Activated naive CD8-positive, alpha-beta T cell treated with anti-CD3 and anti-CD28 coated beads, Interleukin-2, amount 10 ng/mL, durations not matched to agents 7 days and 5 days (primary cell): ENCODE data around the gene EHD2. TPM values are rescaled to one million over a fixed set of nuclear protein-coding genes. Genes with fewer than 3 reads are reported as not detected.
"Not testable (repeated sequence)": the region's sequence is repeated elsewhere in the genome, so short reads cannot be mapped to it uniquely, and the experiment has no call there.

ENCODE experiments used
- ATAC-seq: fragments of 150-1000 bp; cut with Tn5 transposase; one replicate; pipeline ENCODE4 v1.10.0; 2021; ENCODE audit warnings: low read depth, moderate library complexity
- POLR2A ChIA-PET: fragments of 350-600 bp; sonication (Branson Sonifier 250); formaldehyde crosslinking; loops from one replicate; lab custom pipeline; 2021; ENCODE audit warnings: antibody characterized with exemption; lab: Charles Lee
- DNase-seq: peaks from one replicate; pipeline ENCODE4 v3.0.0; 2021
- H3K27ac Mint-ChIP-seq: one replicate; pipeline ENCODE4 v1.8.0; 2022; ENCODE audit warnings: mild to moderate bottlenecking, mixed read lengths
- H3K27me3 Mint-ChIP-seq: one replicate; pipeline ENCODE4 v1.8.0; 2022; ENCODE audit warnings: mild to moderate bottlenecking, moderate library complexity, mixed read lengths
- H3K36me3 Mint-ChIP-seq: one replicate; pipeline ENCODE4 v1.8.0; 2021; ENCODE audit warnings: mild to moderate bottlenecking, mixed read lengths
- H3K4me1 Mint-ChIP-seq: one replicate; pipeline ENCODE4 v1.8.0; 2021; ENCODE audit warnings: mixed read lengths
- H3K4me3 Mint-ChIP-seq: one replicate; pipeline ENCODE4 v1.8.0; 2022; ENCODE audit warnings: mild to moderate bottlenecking, moderate library complexity, mixed read lengths
- H3K9me3 Mint-ChIP-seq: one replicate; pipeline ENCODE4 v1.8.0; 2021; ENCODE audit warnings: mixed read lengths
- total RNA-seq, 2 experiments: library from RNA; stranded (reverse); gene quantifications; one replicate each; pipeline ENCODE4 v1.2.3, GENCODE V29; 2021

Gene EHD2
- total RNA-seq, 2 experiments from 2014 or later = 0.22 to 0.23 TPM

DNA sequence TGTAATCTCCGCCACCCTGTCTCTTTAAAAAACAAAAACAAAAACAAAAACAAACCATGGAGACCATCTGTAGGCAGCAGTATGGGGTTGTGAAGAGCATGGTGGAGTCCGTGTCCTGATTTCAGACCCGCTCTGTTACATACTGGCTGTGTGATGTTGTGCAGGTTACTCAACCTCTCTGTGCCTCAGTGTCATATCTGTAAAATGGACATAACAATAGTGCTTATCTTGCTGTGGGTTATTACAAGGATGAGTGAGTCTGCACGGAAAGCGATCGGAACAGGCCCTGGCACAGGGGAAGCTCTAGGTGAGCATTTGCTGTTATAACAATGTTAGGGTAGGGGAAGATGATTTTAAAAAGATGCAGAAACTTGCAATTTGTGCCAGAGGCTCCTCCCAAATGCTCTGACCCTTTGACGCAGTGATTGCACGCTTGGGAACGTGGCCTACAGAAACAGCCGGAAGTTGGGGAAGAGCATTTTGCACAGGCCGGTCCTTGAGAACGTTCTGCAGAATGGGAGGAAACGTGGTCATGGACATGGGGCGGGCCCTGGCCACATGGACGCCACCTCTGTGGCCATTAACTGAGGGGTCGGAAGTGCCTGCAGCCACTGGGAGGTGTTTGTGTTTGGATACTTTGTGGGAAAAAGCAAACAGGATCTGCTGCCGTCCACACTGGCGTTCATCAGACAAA, 49.5 kb downstream of the EHD2 start:
- POLR2A ChIA-PET = interaction anchor here (0.6 kb wide), 1 partner anchor 14 kb away, joined by 3 read pairs; no protein-coding TSS in a partner anchor
- Mint-ChIP-seq H3K36me3 (peaks cover 12% of the 10 kb centered on the region), H3K4me1 (peaks cover 4% of the 10 kb centered on the region), H3K4me3 (no peak overlapping the region), H3K27ac (no peak overlapping the region), H3K27me3 (no peaks in the 10 kb centered on the region), H3K9me3 (no peaks in the 10 kb centered on the region)
- DNase-seq (no peak), ATAC-seq (no peak)

DNA sequence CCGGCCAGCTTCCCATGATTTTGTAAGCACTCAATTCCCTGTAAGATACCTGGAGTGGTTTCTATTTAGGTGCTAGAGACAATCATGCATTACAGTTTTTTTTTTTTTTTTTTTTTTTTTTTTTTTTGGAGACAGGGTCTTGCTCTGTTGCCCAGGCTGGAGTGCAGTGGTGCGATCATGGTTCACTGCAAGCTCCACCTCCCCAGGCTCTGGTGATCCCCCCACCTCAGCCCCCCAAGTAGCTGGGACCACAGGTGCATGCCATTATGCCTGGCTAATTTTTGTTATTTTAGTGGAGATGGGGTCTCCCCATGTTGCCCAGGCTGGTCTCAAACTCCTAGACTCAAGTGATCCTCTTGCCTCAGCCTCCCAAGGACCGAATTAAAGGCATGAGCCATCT, 51.5 kb downstream of the EHD2 start:
- H3K36me3 Mint-ChIP-seq, H3K27me3 Mint-ChIP-seq, POLR2A ChIA-PET, DNase-seq, H3K27ac Mint-ChIP-seq, ATAC-seq, H3K9me3 Mint-ChIP-seq, H3K4me1 Mint-ChIP-seq, H3K4me3 Mint-ChIP-seq: not testable (repeated sequence)

DNA sequence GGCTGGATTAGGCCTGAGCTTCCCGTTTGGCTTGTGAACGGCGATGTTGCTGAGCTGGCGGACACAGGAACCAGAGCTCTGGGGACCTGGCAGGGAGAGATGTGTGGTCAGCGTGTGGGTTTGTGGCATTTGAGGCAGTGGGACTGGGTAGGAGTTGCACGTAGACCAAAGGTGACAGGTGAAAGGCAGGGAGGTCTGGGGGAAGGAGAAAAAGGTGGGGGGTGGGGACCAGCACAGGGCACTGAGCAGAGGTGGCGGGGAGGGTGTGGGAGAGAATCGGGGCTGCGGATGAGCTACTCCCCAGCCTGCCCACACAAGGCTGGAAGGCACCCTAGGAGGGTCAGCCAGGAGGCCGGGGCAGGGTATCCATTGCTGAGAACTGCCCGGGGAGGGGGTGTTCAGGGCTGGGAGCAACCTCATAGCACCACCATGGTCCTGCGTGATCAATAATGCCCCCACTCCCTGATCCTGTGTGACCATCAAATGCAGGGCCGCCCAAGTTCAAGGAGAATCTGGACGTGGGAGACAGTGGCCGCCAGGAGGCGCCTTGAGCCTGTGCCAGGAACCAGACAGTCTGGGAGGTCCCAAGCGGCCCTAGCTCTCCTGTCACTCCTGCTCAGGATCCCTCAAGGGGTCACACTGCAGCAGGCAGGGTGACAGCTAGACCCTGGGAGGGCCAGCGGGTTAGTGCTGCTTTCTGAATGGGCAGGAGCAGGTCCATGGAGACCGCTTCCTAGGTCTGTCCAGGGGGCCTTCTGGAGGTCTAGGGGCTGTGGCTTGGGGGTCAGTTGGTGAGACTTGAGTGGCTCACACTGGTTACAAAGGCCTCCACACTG, 52.5 kb downstream of the EHD2 start:
- Mint-ChIP-seq H3K36me3 (peaks cover 3% of the 10 kb centered on the region), H3K4me1 (peaks cover 5% of the 10 kb centered on the region), H3K4me3 (no peak overlapping the region), H3K27ac (no peak overlapping the region), H3K9me3 (no peaks in the 10 kb centered on the region), H3K27me3 (no peaks in the 10 kb centered on the region)
- POLR2A ChIA-PET = no interaction called here
- ATAC-seq (peak; percentile 56), DNase-seq (peak; percentile 60)

DNA sequence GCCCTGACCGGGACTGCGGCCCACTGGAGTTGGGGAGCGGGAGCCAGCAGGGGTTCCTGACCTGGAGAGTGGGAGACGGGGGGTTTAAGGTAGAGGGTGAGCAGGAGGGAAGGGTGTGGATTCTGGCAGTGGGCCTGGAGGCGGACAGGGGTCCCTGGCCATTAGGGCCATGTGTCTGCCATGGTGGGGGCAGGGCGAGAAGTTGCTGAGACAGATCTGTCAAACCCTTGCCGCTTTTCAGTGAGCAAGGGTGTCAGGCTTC, 53.1 kb downstream of the EHD2 start:
- POLR2A ChIA-PET = no interaction called here
- Mint-ChIP-seq H3K27ac (no peak overlapping the region), H3K27me3 (no peaks in the 10 kb centered on the region), H3K4me1 (peaks cover 5% of the 10 kb centered on the region), H3K9me3 (no peaks in the 10 kb centered on the region), H3K4me3 (no peak overlapping the region), H3K36me3 (peaks cover 3% of the 10 kb centered on the region)
- DNase-seq (no peak), ATAC-seq (no peak)

DNA sequence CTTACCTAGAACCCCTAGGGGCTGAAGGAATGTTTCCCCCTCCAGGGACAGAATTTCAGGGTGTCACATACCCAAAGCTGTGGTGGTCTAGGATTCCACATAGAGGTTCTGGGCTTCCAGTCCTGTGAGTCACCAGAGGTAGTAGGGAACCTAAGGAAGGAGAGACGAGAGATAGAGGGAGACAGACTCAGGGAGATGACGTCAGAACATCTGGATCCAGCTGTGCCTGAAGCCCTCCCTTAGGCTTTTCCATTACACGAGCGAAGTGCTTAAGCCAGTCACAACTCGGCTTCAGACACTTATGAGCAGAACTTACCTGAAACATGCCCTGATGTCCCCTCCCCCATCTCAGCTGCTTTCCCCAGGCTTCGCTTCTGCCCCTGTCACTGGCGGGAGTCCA, 53.4 kb downstream of the EHD2 start:
- no peaks in the 10 kb centered on the region for H3K9me3 Mint-ChIP-seq
- DNase-seq = no peak
- no peak overlapping the region for H3K27ac Mint-ChIP-seq
- H3K36me3 Mint-ChIP-seq = peaks cover 3% of the 10 kb centered on the region
- H3K4me1 Mint-ChIP-seq = peaks cover 5% of the 10 kb centered on the region
- POLR2A ChIA-PET = no interaction called here
- H3K27me3 Mint-ChIP-seq = no peaks in the 10 kb centered on the region
- no peak overlapping the region for H3K4me3 Mint-ChIP-seq
- no peak for ATAC-seq

DNA sequence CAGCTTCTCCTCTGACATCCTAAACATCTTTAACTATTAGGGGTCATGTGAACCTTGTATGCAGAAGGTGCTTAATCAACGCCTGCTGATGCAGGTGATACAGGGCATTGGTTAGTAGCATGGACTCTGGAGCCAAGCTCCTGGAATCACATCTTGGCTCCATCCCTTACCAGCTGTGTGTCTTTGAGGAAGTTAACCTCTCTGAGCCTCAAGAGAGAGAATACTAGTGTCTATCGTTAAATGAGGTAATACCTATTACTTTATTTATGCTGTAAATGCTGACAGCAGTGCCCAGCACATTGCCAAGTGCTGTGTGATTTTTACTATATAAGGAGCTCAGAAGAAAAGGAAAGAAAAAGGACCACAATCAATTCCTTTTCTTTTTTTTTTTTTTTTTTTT, 54.1 kb downstream of the EHD2 start:
- H3K4me3 Mint-ChIP-seq = no peak overlapping the region
- H3K36me3 Mint-ChIP-seq = peaks cover 3% of the 10 kb centered on the region
- no peak overlapping the region for H3K27ac Mint-ChIP-seq
- ATAC-seq (no peak), DNase-seq (no peak)
- peaks cover 5% of the 10 kb centered on the region for H3K4me1 Mint-ChIP-seq
- POLR2A ChIA-PET = no interaction called here
- H3K9me3 Mint-ChIP-seq = no peaks in the 10 kb centered on the region
- H3K27me3 Mint-ChIP-seq = no peaks in the 10 kb centered on the region

DNA sequence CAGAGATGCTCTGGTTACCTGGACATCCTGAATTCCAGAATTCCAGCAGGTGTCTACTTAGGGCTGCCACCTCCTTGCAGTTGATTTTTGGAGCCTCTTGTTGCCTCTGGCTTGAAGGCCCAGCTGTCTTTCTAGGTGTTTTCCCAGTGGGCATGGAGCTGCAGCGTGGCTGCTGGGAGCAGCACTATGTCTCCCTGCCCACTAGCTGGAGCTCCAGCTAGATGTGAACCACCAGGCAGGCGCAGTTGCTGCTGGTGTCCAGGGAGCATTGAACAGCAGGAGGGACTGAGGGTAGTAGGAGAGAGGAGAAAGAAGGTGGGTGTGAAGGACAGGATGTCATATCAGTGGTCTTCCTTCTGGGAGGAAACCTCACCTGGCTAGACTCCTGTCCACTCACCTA, 55.4 kb downstream of the EHD2 start:
- no peak overlapping the region for H3K27ac Mint-ChIP-seq
- H3K27me3 Mint-ChIP-seq = no peaks in the 10 kb centered on the region
- H3K9me3 Mint-ChIP-seq = no peaks in the 10 kb centered on the region
- no peak for DNase-seq
- POLR2A ChIA-PET = no interaction called here
- no peak for ATAC-seq
- H3K4me3 Mint-ChIP-seq = no peak overlapping the region
- H3K4me1 Mint-ChIP-seq = peaks cover 5% of the 10 kb centered on the region
- H3K36me3 Mint-ChIP-seq = peaks cover 3% of the 10 kb centered on the region

DNA sequence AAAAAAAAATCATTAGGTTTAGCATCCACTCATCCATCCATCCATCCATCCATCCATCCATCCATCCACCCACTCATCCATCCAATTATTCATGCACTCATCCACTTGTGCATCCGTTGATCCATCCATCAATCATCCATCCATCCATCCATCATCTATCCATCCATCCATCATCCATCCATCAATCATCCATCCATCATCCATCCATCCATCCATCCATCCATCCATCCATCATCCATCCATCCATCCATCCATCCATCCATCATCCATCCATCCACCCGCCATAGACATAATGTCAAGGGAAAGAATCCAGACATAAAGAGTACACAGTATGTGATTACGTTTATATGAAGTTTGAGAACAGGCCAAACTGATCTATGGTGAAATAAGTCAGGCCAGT, 56.3 kb downstream of the EHD2 start:
- Mint-ChIP-seq H3K27ac (no peak overlapping the region), H3K27me3 (no peaks in the 10 kb centered on the region), H3K4me3 (no peak overlapping the region), H3K9me3 (no peaks in the 10 kb centered on the region), H3K36me3 (peaks cover 3% of the 10 kb centered on the region), H3K4me1 (peaks cover 5% of the 10 kb centered on the region)
- no peak for ATAC-seq
- no peak for DNase-seq
- POLR2A ChIA-PET = no interaction called here

DNA sequence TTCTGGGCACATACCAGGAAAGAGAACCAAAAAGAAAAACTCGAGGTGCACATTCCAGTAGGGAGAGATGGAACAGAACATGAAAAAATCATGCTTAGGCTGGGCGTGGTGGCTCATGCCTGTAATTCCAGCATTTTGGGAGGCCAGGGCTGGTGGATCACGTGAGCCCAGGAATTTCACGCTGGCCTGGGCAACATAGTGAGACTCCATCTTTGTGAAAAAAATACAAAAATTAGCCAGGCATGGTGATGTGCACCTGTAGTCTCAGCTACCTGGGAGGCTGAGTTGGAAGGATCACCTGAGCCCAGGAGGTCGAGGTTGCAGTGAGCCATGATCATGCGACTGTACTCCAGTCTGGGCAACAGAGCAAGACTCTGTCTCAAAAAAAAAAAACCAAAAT, 58.1 kb downstream of the EHD2 start:
- DNase-seq, POLR2A ChIA-PET, H3K9me3 Mint-ChIP-seq, H3K27ac Mint-ChIP-seq, H3K36me3 Mint-ChIP-seq, H3K4me1 Mint-ChIP-seq, H3K4me3 Mint-ChIP-seq, H3K27me3 Mint-ChIP-seq, ATAC-seq: not testable (repeated sequence)

DNA sequence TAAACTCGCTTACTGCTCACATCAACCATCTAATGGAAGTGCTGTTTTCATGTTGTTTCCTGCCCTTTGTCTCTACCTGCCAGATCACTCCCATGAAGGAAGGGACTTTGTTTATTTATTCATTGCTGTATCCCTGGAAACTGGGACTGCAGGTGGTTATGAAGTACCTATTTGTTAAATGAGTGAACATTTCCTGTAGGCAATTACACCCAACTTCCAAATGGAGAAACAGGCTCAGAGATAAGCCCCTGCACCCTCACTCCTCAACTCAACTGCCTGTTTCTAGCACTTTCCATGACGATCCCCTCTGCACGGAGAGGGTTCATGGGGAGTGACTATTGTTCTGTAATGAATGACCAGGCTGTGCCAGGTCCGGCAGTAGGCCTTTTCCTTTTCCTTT, 63.3 kb downstream of the EHD2 start:
- Mint-ChIP-seq H3K27ac (no peak overlapping the region), H3K9me3 (no peaks in the 10 kb centered on the region), H3K4me1 (peaks cover 18% of the 10 kb centered on the region), H3K4me3 (no peak overlapping the region), H3K36me3 (peaks cover 6% of the 10 kb centered on the region), H3K27me3 (no peaks in the 10 kb centered on the region)
- DNase-seq (no peak), ATAC-seq (no peak)
- POLR2A ChIA-PET = interaction anchor here (0.7 to 0.9 kb wide), 2 partner anchors 64 to 99 kb away, joined by 5 to 7 read pairs; no protein-coding TSS in a partner anchor

DNA sequence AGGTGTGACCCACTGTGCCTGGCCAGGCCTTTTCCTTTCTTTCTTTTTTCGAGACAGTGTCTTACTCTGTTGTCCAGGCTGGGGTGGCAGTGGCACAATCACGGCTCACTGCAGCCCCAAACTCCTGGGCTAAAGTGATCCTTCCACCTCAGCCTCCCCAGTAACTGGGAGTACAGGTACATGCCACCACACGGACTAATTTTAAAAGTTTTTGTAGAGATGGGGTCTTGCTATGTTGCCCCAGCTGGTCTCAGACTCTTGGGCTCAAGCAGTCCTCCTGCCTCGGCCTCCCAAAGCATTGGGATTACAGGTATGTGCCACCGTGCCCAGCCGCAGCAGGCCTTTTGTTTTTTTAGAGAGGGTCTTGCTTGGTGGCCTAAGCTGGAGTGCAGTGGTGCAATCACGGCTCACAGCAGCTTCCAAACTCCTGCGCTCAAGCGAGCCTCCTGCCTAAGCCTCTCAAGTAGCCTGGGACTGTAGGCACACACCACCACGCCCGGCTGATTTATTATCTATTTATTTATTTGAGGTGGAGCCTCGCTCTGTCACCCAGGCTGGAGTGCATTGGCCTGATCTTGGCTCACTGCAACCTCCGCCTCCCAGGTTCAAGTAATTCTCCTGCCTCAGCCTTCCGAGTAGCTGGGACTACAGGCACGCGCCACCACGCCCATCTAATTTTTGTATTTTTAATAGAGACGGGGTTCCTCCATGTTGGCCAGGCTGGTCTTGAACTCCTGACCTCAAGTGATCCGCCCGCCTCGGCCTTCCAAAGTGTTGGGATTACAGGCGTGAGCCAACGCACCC, 64.2 kb downstream of the EHD2 start:
- H3K27me3 Mint-ChIP-seq, H3K36me3 Mint-ChIP-seq, DNase-seq, ATAC-seq, H3K9me3 Mint-ChIP-seq: not testable (repeated sequence)
- POLR2A ChIA-PET = interaction anchor here (0.6 to 1.0 kb wide), 3 partner anchors 27 to 54 kb away, joined by 3 to 4 read pairs (median 4); partner anchors contain the start of gene NOP53
- peak overlapping the region; percentile 97 for H3K27ac Mint-ChIP-seq
- H3K4me3 Mint-ChIP-seq = peak overlapping the region; percentile 99
- H3K4me1 Mint-ChIP-seq = peaks cover 20% of the 10 kb centered on the region

DNA sequence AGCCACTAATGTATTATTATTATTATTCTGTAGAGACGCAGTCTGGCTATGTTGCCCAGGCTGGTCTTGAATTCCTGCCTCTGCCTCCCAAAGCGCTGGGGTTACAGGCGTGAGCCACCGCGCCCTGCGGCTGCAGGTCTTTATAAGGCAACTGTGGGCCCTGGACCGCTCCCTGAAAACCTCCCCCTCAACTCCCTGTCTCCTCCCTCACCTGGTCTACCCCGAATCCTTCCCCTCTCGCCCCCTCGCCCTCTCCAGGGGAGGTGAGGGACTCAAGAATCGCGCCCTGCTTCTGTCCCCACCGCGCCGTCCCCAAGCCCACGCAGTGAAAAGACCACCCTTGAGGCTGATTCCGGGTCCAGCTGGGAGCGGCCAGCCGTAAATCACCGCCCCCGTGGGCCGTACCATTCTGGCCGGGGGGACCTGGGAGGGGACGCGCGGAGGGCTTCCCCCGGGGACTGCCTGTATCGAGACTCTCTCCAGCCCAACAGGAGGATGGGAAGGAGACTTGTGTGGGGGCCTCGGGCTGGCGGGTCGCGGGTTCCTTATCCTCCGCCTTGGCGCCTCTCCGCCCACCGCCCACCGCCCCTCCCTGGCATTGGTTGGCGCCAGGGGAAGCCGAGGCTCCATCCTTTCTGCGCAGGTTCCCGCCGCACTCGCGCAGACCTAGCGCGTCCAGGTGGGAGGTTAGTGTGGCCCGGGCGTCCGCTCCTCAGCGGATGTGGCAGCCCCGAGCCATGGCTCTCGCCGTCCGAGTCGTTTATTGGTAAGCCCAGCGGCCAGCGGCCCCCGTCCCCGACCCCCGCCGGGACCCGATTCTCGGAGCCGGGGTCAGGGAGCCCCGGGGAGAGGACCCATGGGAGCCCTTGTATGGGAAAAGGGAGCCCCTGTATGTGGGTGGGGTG, 65.1 kb downstream of the EHD2 start, which contains the start of gene SELENOW:
Gene SELENOW (plus strand): TSS at position 655 of the 905 bp plus-strand sequence. CDS start 83 bp downstream, at position 738.
- H3K36me3 Mint-ChIP-seq = peaks cover 10% of the 10 kb centered on the region
- POLR2A ChIA-PET = interaction anchor here (1.0 kb wide), 2 partner anchors 28 to 33 kb away, joined by 3 to 4 read pairs; partner anchors contain the start of gene NOP53
- H3K27ac Mint-ChIP-seq = peak within 1 kb of the TSS; percentile 97
- ATAC-seq = peak; percentile 92
- H3K4me3 Mint-ChIP-seq = peak within 1 kb of the TSS; percentile 99
- no peaks in the 10 kb centered on the region for H3K27me3 Mint-ChIP-seq
- no peaks in the 10 kb centered on the region for H3K9me3 Mint-ChIP-seq
- peaks cover 20% of the 10 kb centered on the region for H3K4me1 Mint-ChIP-seq
- peak; percentile 90 for DNase-seq
